ENCODE measurements around the gene SEMA6B. TPM values are rescaled to one million over a fixed set of nuclear protein-coding genes. Genes with fewer than 3 reads are reported as not detected.
A peak's percentile ranks its signal among the peaks of the same experiment; 100 is the strongest.
"Not testable (repeated sequence)": the region's sequence is repeated elsewhere in the genome, so short reads cannot be mapped to it uniquely, and the experiment has no call there.

SEMA6B gene
- total and polyA plus RNA-seq, 4 donors = 8.7 to 66.8 (median 38.9) TPM

GRCh38 chr19:4575267-4576015 lies 16.0 kb upstream of the SEMA6B start:
- peaks cover 17% of the 10 kb centered on the region for H3K36me3 ChIP-seq (ENCODE audit: control insufficient read depth, insufficient read depth, low read length)
- no peaks in the 10 kb centered on the region for H3K9me3 ChIP-seq (ENCODE audit: control insufficient read depth, insufficient read depth, low read length)
- no peak overlapping the region for H3K4me3 ChIP-seq (ENCODE audit: low read depth, low read length)
- H3K27ac ChIP-seq (ENCODE audit: low read depth, low read length) = no peak overlapping the region
- WGBS (ENCODE audit: insufficient coverage) = 35% methylated on average over 18 of the region's 19 CpGs
- peaks cover 6% of the 10 kb centered on the region for H3K27me3 ChIP-seq (ENCODE audit: control insufficient read depth, insufficient read depth, low read length)
- H3K4me1 ChIP-seq (ENCODE audit: control insufficient read depth, insufficient read depth, low read length) = peaks cover 34% of the 10 kb centered on the region
- DNase-seq (ENCODE audit: low read depth in 4 of 6, low spot score in 6 of 6) = peak in 1 of 6 donors; percentile 49

- H3K4me3 ChIP-seq (ENCODE audit: low read depth, low read length) = no peak overlapping the region
- no peaks in the 10 kb centered on the region for H3K9me3 ChIP-seq (ENCODE audit: control insufficient read depth, insufficient read depth, low read length)
- 80% methylated on average over 4 of the region's 6 CpGs for WGBS (ENCODE audit: insufficient coverage)
- no peak overlapping the region for H3K27ac ChIP-seq (ENCODE audit: low read depth, low read length)
- peaks cover 19% of the 10 kb centered on the region for H3K4me1 ChIP-seq (ENCODE audit: control insufficient read depth, insufficient read depth, low read length)
- DNase-seq (ENCODE audit: low read depth in 4 of 6, low spot score in 6 of 6) = no peak
- no peaks in the 10 kb centered on the region for H3K27me3 ChIP-seq (ENCODE audit: control insufficient read depth, insufficient read depth, low read length)
- peaks cover 12% of the 10 kb centered on the region for H3K36me3 ChIP-seq (ENCODE audit: control insufficient read depth, insufficient read depth, low read length)
Observed at GRCh38 chr19:4573682-4574081, 14.2 kb upstream of the SEMA6B start.

- H3K36me3 ChIP-seq (ENCODE audit: control insufficient read depth, insufficient read depth, low read length) = peaks cover 26% of the 10 kb centered on the region
- no peaks in the 10 kb centered on the region for H3K9me3 ChIP-seq (ENCODE audit: control insufficient read depth, insufficient read depth, low read length)
- WGBS (ENCODE audit: insufficient coverage) = 61% methylated on average over 18 of the region's 22 CpGs
- no peak overlapping the region for H3K4me3 ChIP-seq (ENCODE audit: low read depth, low read length)
- no peaks in the 10 kb centered on the region for H3K27me3 ChIP-seq (ENCODE audit: control insufficient read depth, insufficient read depth, low read length)
- no peak overlapping the region for H3K27ac ChIP-seq (ENCODE audit: low read depth, low read length)
- H3K4me1 ChIP-seq (ENCODE audit: control insufficient read depth, insufficient read depth, low read length) = peaks cover 24% of the 10 kb centered on the region
- peak in 1 of 6 donors; percentile 3 for DNase-seq (ENCODE audit: low read depth in 4 of 6, low spot score in 6 of 6)
Observed at GRCh38 chr19:4571305-4571917, 11.9 kb upstream of the SEMA6B start.

- H3K9me3 ChIP-seq (ENCODE audit: control insufficient read depth, insufficient read depth, low read length) = no peaks in the 10 kb centered on the region
- peaks cover 20% of the 10 kb centered on the region for H3K4me1 ChIP-seq (ENCODE audit: control insufficient read depth, insufficient read depth, low read length)
- H3K36me3 ChIP-seq (ENCODE audit: control insufficient read depth, insufficient read depth, low read length) = peaks cover 24% of the 10 kb centered on the region
- no peaks in the 10 kb centered on the region for H3K27me3 ChIP-seq (ENCODE audit: control insufficient read depth, insufficient read depth, low read length)
- H3K4me3 ChIP-seq (ENCODE audit: low read depth, low read length) = no peak overlapping the region
- no peak for DNase-seq (ENCODE audit: low read depth in 4 of 6, low spot score in 6 of 6)
- H3K27ac ChIP-seq (ENCODE audit: low read depth, low read length) = no peak overlapping the region
- 89% methylated on average over 5 of the region's 5 CpGs for WGBS (ENCODE audit: insufficient coverage)
Observed at GRCh38 chr19:4570916-4571304, 11.4 kb upstream of the SEMA6B start.

- Histone ChIP-seq H3K9me3 (ENCODE audit: control insufficient read depth, insufficient read depth, low read length) (no peaks in the 10 kb centered on the region), H3K27ac (ENCODE audit: low read depth, low read length) (no peak overlapping the region), H3K27me3 (ENCODE audit: control insufficient read depth, insufficient read depth, low read length) (no peaks in the 10 kb centered on the region), H3K4me1 (ENCODE audit: control insufficient read depth, insufficient read depth, low read length) (peaks cover 15% of the 10 kb centered on the region), H3K4me3 (ENCODE audit: low read depth, low read length) (no peak overlapping the region), H3K36me3 (ENCODE audit: control insufficient read depth, insufficient read depth, low read length) (peaks cover 24% of the 10 kb centered on the region)
- 88% methylated on average over 10 of the region's 11 CpGs for WGBS (ENCODE audit: insufficient coverage)
- DNase-seq (ENCODE audit: low read depth in 4 of 6, low spot score in 6 of 6) = no peak
Observed at GRCh38 chr19:4570402-4570801, 10.9 kb upstream of the SEMA6B start.

- no peaks in the 10 kb centered on the region for H3K27me3 ChIP-seq (ENCODE audit: control insufficient read depth, insufficient read depth, low read length)
Observed at GRCh38 chr19:4568886-4569285, 9.4 kb upstream of the SEMA6B start.

GRCh38 chr19:4567584-4568071 lies 8.1 kb upstream of the SEMA6B start:
- H3K4me3 ChIP-seq (ENCODE audit: low read depth, low read length) = no peak overlapping the region
- 49% methylated on average over 14 of the region's 14 CpGs for WGBS (ENCODE audit: insufficient coverage)
- H3K4me1 ChIP-seq (ENCODE audit: control insufficient read depth, insufficient read depth, low read length) = peaks cover 10% of the 10 kb centered on the region
- DNase-seq (ENCODE audit: low read depth in 4 of 6, low spot score in 6 of 6) = peak in 2 of 6 donors; percentile 26 to 47
- no peaks in the 10 kb centered on the region for H3K27me3 ChIP-seq (ENCODE audit: control insufficient read depth, insufficient read depth, low read length)
- H3K36me3 ChIP-seq (ENCODE audit: control insufficient read depth, insufficient read depth, low read length) = peaks cover 24% of the 10 kb centered on the region
- no peaks in the 10 kb centered on the region for H3K9me3 ChIP-seq (ENCODE audit: control insufficient read depth, insufficient read depth, low read length)
- H3K27ac ChIP-seq (ENCODE audit: low read depth, low read length) = no peak overlapping the region

More at GRCh38 chr19:4568886-4569285, 9.4 kb upstream of the SEMA6B start:
- no peak for DNase-seq (ENCODE audit: low read depth in 4 of 6, low spot score in 6 of 6)
- Histone ChIP-seq H3K36me3 (ENCODE audit: control insufficient read depth, insufficient read depth, low read length) (peaks cover 24% of the 10 kb centered on the region), H3K4me1 (ENCODE audit: control insufficient read depth, insufficient read depth, low read length) (peaks cover 10% of the 10 kb centered on the region), H3K4me3 (ENCODE audit: low read depth, low read length) (no peak overlapping the region), H3K9me3 (ENCODE audit: control insufficient read depth, insufficient read depth, low read length) (no peaks in the 10 kb centered on the region), H3K27ac (ENCODE audit: low read depth, low read length) (no peak overlapping the region)
- WGBS (ENCODE audit: insufficient coverage) = 90% methylated on average over 2 of the region's 7 CpGs

- 83% methylated on average over 31 of the region's 35 CpGs for WGBS (ENCODE audit: insufficient coverage)
Observed at GRCh38 chr19:4566402-4567051, 7.0 kb upstream of the SEMA6B start.

GRCh38 chr19:4563562-4563961 lies 4.1 kb upstream of the SEMA6B start:
- H3K27me3 ChIP-seq (ENCODE audit: control insufficient read depth, insufficient read depth, low read length); H3K27ac ChIP-seq (ENCODE audit: low read depth, low read length); H3K4me1 ChIP-seq (ENCODE audit: control insufficient read depth, insufficient read depth, low read length); DNase-seq (ENCODE audit: low read depth in 4 of 6, low spot score in 6 of 6); H3K4me3 ChIP-seq (ENCODE audit: low read depth, low read length); H3K9me3 ChIP-seq (ENCODE audit: control insufficient read depth, insufficient read depth, low read length): not testable (repeated sequence)
- peaks cover 23% of the 10 kb centered on the region for H3K36me3 ChIP-seq (ENCODE audit: control insufficient read depth, insufficient read depth, low read length)
- 86% methylated on average over 4 of the region's 5 CpGs for WGBS (ENCODE audit: insufficient coverage)

More at GRCh38 chr19:4566402-4567051, 7.0 kb upstream of the SEMA6B start:
- no peak overlapping the region for H3K4me3 ChIP-seq (ENCODE audit: low read depth, low read length)
- peaks cover 8% of the 10 kb centered on the region for H3K4me1 ChIP-seq (ENCODE audit: control insufficient read depth, insufficient read depth, low read length)
- H3K9me3 ChIP-seq (ENCODE audit: control insufficient read depth, insufficient read depth, low read length) = no peaks in the 10 kb centered on the region
- no peak for DNase-seq (ENCODE audit: low read depth in 4 of 6, low spot score in 6 of 6)
- H3K36me3 ChIP-seq (ENCODE audit: control insufficient read depth, insufficient read depth, low read length) = peaks cover 23% of the 10 kb centered on the region
- H3K27ac ChIP-seq (ENCODE audit: low read depth, low read length) = no peak overlapping the region
- H3K27me3 ChIP-seq (ENCODE audit: control insufficient read depth, insufficient read depth, low read length) = no peaks in the 10 kb centered on the region
